ENCODE results near the gene EXT2.

EXT2 gene

DNA sequence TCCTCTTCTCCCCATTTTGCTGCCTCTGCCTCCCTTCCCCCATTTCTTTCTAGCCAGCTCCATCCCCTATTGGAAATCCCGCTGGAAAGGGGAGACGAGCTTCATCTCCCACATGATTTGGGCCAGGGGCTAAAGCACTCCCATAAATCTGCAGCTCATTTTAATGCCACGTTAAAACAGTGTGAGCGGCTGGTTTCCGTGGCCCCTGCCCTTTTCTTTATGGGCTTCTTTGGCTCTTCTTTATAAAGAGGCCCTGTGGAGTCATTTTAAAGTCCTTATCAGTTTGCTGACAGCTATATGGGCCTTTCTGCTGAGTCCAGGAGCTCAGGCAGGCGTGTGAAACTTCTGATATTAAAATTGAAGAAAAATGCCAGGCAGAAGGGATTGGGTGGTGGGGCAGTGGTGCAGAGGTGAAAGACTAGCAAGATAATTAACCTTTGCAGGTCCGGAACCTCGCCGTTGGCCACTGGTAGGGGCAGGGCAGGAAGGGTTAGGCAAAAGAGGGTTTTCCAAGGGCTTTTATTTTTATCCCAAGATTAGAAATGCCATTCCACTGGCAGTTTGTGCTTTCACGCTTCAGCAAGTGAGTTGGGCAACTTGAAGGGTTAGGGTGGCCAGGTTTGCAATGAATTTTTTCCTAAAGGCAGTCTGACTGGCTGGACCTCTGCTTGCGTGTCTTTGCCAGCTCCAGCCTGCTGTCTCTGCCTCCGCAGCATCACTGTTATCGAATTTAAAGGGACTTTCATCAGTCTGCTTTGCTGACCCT is 44.3 kb downstream of the EXT2 start:
- in situ Hi-C loops (cut with HindIII; ENCODE audit: low sequenced_read_pairs): no loop called here
- H3K4me3 ChIP-seq (ENCODE audit: low read depth, low read length): no peak overlapping the region
- TF ChIP-seq, protein P1, sequence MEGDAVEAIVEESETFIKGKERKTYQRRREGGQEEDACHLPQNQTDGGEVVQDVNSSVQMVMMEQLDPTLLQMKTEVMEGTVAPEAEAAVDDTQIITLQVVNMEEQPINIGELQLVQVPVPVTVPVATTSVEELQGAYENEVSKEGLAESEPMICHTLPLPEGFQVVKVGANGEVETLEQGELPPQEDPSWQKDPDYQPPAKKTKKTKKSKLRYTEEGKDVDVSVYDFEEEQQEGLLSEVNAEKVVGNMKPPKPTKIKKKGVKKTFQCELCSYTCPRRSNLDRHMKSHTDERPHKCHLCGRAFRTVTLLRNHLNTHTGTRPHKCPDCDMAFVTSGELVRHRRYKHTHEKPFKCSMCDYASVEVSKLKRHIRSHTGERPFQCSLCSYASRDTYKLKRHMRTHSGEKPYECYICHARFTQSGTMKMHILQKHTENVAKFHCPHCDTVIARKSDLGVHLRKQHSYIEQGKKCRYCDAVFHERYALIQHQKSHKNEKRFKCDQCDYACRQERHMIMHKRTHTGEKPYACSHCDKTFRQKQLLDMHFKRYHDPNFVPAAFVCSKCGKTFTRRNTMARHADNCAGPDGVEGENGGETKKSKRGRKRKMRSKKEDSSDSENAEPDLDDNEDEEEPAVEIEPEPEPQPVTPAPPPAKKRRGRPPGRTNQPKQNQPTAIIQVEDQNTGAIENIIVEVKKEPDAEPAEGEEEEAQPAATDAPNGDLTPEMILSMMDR (IDR thresholded peaks at IDR 0.05; ENCODE audit: low read depth, low read length, missing control alignments): no peak
- DNase-seq (ENCODE audit: low read depth): no peak

DNA sequence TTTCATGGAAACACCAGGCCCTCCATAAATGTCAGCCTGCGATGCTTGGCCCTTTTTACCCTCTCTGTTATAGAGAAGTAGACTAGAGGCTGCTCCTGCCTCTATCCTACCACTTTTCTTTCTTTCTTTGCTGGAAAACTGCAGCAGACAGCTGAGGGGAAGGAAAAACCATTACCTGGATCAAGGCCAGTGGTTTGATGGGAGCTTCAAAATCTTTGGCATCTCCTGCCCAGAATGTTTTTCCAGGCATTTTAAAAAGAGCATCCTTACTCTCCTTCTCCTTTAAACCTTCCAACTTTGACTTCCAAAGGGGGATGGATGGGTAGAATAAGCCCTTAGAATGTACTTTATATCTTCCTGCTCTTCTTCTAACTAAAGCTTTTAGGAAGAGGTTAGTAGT is 44.9 kb downstream of the EXT2 start:
- no peak overlapping the region for H3K4me3 ChIP-seq (ENCODE audit: low read depth, low read length)
- TF ChIP-seq, protein P1 (IDR thresholded peaks at IDR 0.05; ENCODE audit: low read depth, low read length, missing control alignments): no peak
- in situ Hi-C loops (cut with HindIII; ENCODE audit: low sequenced_read_pairs): no loop called here
- no peak for DNase-seq (ENCODE audit: low read depth)

DNA sequence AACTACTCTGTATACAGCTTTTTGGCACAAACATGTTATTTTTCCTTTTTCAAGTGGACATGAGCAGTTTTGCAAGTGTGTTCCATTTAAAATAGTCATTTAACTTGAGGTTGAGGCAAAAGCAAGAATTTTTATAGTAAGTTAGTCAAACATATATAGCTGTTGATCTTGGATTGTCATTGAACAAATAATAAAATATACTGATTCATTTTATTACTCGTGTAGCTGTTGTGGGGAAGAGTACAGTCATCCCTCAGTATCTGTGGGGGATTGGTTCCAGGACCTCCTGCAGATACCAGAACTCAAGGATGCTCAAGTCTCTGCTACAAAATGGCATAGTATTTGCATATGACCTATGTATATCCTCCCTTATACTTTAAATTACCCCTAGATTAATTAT is 45.3 kb downstream of the EXT2 start:
- in situ Hi-C loops (cut with HindIII; ENCODE audit: low sequenced_read_pairs): no loop called here
- H3K4me3 ChIP-seq (ENCODE audit: low read depth, low read length): no peak overlapping the region

DNA sequence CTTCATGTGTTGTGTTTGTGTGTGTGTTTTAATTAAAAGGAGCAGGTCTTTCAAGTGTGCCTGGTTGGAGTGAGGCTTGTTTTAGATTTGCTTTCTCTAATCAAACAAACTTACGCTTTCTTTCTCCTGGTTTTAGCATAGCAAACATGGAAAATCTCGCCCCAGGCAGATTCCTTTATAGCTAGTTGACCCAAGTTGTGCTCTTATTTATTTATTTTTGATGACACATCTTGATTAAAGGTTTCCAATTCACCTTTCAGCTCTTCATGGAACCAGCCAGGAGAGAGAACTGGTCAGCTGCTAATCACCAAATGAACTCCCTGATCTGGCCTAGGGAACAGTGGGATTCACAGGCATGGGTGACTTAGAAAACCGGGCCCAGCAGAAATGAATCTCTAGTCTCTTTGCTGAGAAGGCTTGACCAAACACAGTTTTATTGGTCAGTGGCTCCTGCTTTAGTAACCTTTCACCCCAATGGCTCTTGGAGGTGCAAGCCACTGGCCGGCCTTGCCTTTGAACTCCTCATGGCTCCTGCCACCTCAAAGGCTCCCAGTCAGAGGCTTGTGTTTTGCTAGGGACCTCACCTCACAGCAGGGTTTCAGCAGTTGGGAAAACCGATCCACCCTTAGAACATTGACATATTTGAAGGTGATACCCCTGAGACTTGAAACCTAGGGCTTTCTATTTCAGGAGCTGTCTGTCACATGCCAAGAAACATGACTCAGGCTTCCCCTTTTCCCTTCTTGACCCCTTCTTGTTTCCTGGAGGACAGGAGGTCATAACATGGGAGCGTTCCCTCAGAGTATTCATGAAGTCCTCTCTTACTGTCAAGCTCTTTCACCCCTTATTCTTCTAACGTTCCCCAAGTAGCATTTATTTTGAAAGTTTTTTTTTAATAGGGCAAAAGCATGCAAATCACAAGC is 48.8 kb downstream of the EXT2 start:
- no peak for DNase-seq (ENCODE audit: low read depth)
- no peak overlapping the region for H3K4me3 ChIP-seq (ENCODE audit: low read depth, low read length)
- TF ChIP-seq, protein P1 (IDR thresholded peaks at IDR 0.05; ENCODE audit: low read depth, low read length, missing control alignments): no peak
- in situ Hi-C loops (cut with HindIII; ENCODE audit: low sequenced_read_pairs): no loop called here

More for the DNA sequence above, 45.3 kb downstream of the EXT2 start:
- DNase-seq (ENCODE audit: low read depth): no peak
- TF ChIP-seq, protein P1 (IDR thresholded peaks at IDR 0.05; ENCODE audit: low read depth, low read length, missing control alignments): no peak

DNA sequence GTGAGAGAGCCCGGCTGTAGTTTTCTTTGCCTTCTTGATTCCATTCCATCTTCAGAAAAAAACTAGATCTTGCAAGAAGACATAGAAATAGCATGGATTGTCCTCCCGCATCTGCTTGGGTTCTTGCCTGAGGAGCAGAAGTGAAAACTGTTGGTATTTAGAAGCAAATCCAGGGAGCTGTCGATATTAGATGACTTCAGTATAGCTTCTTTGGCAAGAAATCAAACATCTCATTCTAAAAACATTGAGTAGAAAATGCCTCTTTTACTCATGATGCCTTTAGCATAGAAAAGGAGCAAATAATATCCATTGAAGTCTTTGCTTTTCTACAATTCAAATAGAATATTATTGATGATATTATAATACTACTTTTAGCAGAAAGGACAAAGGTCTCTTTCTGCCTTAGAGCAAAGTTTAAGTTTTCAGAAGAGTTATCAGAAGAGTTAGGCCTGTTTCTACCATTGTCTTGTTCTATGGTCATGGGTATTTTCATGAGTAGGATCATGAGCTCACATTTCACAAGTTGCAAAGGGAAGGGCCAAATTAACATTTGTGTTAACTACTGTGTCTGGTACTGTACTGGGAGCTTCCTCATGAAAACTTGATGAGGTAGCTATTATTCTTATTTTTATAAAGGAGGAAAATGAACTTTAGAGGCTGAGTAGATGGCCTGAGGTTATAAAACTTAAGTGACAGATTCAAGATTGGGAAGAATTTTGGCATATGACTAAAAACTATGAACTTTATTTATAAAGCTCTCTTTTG is 49.7 kb downstream of the EXT2 start:
- DNase-seq (ENCODE audit: low read depth): no peak
- no peak overlapping the region for H3K4me3 ChIP-seq (ENCODE audit: low read depth, low read length)
- TF ChIP-seq, protein P1 (IDR thresholded peaks at IDR 0.05; ENCODE audit: low read depth, low read length, missing control alignments): no peak
- in situ Hi-C loops (cut with HindIII; ENCODE audit: low sequenced_read_pairs): no loop called here

DNA sequence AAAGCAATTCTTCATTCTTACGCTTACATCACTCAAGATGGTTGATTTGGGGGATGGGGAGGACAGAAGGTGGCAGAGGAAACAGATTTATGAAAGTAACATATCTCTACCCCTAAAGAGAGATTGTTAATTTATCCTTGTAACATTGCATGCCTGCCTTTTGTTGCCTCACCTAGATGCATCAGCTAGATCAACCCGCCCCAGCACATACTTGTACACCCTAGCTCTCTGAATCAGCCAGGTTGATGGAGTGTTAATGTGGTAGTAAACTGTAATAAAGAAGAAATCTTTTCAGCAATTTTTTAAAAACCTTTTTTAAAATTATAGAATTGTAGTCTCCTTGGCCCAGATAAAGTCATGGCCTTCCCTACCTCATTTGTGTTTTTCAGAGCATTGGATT is 51.5 kb downstream of the EXT2 start:
- in situ Hi-C loops (cut with HindIII; ENCODE audit: low sequenced_read_pairs): no loop called here
- no peak overlapping the region for H3K4me3 ChIP-seq (ENCODE audit: low read depth, low read length)
- DNase-seq (ENCODE audit: low read depth): no peak
- TF ChIP-seq, protein P1 (IDR thresholded peaks at IDR 0.05; ENCODE audit: low read depth, low read length, missing control alignments): no peak

Data from astrocyte of the cerebellum (primary cell).